GM23338 (cell line): ENCODE results near the gene MRPS22.

Source experiments
- CTCF ChIP-seq, 2 experiments: fragments of 200-600 bp in 1 of 2; sonication (generic) in 1 of 2; conservative IDR thresholded peaks; 2 replicates each; pipeline versions ENCODE4 v1.5.1 to v1.6.1; 2016 to 2017; ENCODE audit warnings: antibody characterized with exemption in 2 of 2, low read depth in 2 of 2, mild to moderate bottlenecking in 2 of 2, moderate library complexity in 1 of 2
- EZH2 ChIP-seq: fragments of 200-600 bp; sonication (generic); IDR thresholded peaks from one replicate; pipeline ENCODE4 v1.8.0; 2017; ENCODE audit warnings: antibody characterized with exemption, mild to moderate bottlenecking, low read depth; ENCODE audit not compliant: unreplicated experiment

GRCh38 chr3:139364549-139364948, 20.7 kb downstream of the MRPS22 start:
- TF ChIP-seq CTCF (conservative IDR thresholded peaks at IDR 0.05; ENCODE audit: low read depth in 2 of 2) (no peak), EZH2 (no peak)
